ELR (cell line): ENCODE measurements around the gene GNA15.

Experiments used
- DNase-seq: peaks from one replicate; pipeline ENCODE4 v3.0.0-alpha.2; 2015; ENCODE audit warnings: low read depth

GNA15 gene

DNA sequence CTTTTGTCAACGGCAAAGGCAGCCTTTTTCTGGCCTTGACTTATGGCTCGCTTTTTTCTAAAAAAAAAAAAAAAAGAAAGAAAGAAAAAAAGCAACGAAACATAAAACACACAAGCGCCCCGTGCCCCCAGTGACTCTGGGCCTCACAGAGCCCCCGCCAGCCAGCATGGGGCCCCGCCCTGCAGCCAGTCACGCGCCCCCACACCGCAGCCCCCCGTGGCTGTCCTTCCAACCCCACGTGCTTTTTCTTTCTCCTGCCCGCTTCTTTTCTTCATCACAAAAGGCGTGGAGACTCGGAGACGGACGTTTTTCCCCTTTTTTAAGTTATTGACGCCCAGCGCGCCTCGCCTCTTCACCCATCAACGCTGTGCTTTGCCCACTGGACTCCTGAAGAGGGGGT is 14.4 kb upstream of the GNA15 start:
- DNase-seq: no peak

DNA sequence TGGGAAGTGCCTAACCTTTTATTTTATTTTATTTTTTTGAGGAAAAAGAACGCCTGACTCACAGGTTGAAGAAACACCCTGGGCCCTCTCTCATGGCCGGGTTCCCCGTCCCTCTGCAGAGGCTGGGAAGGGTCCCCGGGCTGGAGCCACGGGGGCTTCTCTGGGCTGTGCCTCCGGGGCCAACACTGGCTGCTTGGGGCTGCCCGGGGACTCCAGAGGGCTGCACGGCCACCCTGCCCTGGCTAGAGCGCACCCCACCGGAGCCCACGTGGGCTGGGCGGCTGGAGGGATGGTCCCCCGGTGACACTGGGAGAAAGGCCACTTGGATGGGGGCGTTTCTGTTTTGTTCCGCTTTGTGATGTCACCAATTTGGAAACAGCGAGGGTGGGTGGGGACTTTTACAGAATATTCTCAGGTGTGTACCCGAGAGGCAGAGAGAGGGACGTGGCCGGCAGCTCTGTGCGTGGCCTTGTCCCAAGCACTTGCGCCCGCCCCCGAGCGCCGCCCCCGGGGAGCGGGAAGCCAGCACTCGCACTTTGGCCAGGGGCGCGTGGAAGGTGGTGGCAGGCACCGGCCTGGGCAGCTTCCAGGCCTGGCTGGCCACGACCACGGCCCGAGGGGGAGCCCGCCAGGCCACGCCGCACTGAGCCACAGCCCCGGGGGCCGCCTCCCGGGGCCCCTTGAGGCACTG is 13.9 kb upstream of the GNA15 start:
- no peak for DNase-seq

DNA sequence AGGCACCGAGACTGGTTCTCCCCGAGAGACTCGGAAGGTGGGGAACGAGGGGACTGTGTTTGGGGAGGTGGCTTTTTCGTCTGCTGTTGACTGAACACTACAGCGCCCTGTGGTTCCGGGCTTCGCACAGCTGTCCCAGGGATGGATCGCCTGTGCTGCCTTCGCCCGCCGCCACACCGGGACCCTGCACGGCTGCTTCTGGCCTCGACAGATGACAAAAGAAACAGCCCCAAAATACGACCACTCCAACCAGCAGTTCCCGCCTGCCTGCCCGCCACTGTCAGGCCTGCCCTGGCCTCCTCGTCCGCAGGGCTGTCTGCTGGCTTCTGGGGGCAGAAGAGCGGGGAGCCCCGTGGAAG is 13.3 kb upstream of the GNA15 start:
- DNase-seq: no peak

DNA sequence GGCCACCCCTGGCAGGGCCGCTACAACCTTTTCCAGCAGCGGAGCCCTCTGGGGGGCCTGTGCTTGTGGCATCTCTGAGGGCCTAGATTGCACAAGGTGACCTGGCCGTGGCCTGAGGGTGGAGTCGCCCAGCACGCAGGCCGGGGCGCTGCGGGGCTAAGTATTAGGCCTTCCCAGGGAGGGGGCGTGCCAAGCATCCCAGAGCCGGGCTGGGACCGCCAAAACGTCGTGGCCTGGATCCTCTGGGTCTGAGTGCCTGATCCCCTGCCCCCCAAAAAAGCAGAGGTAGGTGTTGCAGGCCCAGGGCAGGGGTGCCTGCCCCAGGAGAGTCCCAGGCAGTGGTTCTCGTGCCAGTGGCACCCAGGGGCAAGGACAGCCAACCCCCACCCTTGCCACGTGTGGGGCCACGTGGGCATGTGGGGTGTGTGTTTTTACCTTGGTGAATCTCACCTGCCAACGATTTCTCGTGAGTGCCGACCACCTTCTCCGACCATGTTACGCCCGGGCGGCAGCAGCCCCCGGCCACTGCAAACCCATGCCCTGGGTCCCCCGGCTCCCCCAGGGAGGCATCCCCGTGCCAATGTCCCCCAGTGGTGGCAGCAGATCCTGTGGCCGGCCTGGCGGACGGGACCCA is 12.6 kb upstream of the GNA15 start:
- no peak for DNase-seq

DNA sequence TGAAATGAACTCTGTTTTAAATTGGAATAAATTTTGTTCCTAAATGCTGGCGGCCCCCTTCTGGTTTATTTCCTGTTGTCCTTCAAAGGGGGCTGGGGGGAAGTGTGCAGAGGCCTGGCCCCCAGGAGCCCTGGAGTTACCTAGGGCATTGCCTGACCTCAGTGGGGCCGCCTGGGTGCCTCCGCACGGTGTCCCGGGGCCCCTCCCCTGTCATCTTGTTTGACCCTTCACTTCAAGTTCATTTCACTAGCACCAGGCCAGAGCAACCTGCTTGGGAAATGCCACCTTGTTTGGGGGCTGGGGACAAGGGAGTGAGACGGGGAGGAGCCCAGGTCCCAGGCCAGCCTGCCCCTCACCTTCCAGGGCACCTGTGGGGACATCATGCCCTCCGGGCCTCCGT is 11.9 kb upstream of the GNA15 start:
- no peak for DNase-seq

DNA sequence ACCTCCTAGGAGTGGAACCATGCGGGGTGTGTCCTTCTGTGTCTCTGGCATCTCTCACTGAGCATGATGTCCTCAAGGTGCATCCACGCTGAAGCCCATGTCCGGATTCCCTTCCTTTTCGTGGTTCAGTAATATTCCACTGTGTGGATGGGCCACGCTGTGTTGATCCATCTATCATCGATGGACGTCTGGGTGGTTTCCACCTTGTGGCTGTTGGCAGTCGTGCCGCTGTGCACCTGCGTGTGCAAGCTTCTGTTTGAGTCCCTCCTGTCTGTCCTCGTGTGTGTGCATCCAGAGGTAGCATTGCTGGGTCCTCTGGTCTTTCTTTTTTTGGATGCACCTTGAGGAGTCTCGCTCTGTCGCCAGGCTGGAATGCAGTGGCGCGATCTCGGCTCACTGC is 11.2 kb upstream of the GNA15 start:
- no peak for DNase-seq

DNA sequence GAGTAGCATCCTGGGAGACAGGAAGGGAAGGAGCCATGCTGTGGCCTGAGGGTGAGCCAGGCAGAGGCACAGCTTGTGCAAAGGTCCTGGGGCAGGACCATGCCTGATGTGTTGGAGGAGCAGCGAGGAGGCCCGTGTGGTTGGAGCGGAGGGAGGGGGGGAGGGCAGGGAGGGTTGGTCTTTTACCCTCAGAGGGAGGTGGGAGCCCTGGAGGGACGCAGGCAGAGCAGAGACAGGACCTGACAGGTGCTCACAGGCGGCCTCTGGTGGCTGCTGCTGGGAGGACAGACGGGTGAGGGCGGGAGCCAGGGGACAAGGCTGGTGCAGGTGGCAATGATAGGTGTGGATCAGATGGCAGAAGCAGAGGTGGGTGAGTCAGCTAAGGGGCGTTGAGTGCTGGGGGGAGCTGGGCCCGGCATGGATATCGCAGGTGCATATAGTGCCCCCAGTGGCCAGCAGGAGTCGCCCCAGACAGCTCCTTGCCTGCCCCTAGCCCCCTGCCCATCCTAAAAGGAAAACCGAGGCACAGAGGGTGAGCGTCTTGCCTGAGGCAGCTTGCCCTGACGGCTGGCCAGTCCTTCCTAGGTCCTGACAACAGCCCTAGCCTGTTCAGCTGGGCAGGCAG is 9.8 kb upstream of the GNA15 start:
- DNase-seq: peak; percentile 57

DNA sequence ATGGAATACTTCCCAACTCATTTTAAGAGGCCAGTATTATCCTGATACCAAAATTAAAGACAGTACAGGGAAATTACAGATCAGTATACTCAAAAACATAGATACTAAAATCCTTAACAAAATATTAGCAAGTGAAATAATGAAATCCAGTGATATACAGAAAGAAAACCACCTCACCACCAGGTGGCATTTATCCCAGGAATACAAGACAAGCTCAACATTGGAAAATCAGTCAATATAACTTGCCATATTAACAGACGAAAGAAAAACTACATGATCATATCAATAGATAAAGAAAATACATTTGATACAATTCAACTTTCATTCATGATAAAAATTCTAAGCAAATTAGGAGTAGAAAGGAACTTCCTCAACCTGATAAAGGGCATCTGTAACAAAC is 6.7 kb upstream of the GNA15 start:
- DNase-seq: peak; percentile 81

DNA sequence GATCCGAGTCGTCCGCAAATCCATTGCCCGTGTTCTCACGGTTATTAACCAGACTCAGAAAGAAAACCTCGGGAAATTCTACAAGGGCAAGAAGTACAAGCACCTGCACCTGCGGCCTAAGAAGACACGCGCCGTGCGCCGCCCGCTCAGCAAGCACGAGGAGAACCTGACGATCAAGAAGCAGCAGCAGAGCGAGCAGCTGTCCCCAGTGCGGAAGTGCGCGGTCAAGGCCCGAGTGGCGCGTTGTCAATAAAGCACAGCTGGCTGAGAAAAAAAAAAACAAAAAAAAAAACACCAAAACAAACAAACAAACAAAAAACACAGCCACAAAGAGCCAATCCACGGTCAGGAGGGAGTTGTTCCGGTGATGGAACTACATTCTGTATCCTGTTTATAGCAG is 4.7 kb upstream of the GNA15 start:
- no peak for DNase-seq

DNA sequence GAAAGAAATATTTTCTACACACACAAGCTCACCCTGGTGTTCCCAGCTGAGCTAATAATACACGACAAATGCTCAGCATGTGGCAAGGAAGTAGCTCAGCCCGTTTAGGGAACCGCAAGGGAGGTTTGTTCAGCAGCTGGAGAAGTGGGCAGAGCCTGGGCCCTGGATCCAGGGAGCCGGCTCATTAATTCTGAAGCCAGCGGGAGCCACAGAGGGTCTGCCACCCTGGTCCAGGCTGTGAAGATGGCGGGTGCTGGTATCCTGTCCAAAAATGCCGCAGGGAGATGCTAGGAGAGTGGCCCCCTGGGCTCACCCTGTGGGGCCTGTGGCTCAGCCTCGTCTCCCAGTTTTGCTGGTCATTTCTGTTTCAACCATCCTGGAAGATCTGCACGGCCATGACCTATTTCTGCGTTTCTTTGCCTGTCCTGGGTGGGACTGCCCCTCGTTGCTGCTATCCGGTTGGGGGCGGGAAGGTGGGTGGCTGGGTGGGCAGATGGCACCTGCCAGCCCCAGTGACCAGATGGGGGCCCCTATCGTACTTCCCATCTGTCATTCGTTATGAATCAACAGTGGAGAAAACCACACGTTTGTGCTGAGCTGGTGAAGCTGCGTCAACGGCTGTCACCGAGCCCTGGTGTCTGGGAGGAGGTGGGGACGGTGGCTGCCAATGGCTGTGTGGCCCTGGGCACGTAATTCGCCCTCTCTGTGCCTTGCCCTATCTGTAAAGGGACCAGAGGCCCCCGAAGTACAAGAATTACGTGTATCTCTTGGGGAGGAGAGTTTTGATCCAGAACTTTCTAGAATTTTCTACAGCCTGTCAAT is 2.7 kb upstream of the GNA15 start:
- DNase-seq: peak; percentile 70

DNA sequence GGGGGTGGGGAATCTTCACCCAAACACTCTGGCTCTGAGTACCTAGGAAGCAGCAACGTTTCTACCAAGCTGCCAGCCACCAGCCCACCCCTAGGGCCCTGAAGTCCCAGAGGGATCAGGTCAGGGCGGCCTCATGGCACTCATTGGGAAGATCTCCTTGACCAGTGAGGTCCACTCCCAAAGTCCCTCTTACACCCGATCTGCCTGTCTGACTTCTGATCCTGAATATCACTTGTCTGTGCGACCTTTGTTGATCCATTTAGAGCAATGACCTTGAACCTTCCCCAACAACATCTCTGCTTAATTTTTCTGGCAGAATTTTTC is 2.1 kb upstream of the GNA15 start:
- DNase-seq: no peak

DNA sequence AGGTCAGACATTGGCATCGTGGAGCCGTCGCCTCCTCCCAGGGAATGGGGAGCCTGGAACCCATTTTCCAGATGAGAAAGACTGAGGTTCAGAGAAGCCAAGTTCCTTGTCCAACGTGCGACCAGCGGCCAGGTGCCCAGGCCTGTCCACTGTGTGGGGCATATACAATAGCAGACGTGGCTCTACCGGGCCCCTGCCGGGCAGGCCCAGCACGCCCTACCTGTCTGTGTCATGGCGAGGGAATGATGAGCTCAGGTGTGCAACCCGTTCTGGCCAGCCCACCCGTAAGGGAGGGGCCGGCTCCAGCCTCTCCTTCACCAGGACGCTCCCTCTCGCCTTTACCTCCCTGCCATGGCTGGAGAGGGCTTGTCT is 837 bp downstream of the GNA15 start:
- DNase-seq: no peak

DNA sequence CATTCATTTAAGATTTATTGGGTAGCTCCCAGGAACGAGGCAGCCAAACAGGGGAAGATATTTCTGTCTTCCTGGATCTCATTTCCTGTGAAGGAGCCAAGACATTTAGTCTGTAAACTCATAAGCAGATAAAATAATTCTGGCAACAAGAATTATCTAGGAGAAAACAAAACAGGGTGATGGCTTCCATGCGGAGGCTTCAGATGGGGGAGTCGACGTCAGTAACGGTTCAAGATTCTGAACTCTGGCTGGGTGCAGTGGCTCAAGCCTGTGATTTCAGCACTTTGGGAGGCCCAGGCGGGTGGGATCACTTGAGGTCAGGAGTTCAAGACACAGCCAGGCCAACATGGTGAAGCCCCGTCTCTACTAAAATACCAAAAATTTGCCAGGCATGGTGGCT is 1.3 kb downstream of the GNA15 start:
- DNase-seq: no peak

DNA sequence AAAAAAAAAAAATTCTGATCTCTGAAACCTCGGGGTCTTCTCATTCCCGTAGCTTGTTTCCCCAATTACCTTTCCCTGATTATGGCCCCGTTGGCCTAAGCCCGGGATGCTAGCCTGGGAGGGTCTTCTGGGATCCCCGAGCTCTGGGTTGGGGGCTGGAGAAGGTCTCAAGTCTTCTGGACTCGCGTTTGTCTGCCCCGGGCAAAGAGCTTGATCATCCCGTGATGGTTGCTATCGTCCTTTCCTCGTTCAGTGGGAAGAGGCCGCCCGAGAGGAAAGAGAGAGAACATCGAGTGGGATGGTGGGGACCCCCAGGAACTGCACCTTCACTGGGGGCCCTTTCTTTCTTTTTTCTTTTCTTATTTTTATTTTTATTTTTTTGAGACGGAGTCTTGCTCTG is 2.4 kb downstream of the GNA15 start:
- no peak for DNase-seq

DNA sequence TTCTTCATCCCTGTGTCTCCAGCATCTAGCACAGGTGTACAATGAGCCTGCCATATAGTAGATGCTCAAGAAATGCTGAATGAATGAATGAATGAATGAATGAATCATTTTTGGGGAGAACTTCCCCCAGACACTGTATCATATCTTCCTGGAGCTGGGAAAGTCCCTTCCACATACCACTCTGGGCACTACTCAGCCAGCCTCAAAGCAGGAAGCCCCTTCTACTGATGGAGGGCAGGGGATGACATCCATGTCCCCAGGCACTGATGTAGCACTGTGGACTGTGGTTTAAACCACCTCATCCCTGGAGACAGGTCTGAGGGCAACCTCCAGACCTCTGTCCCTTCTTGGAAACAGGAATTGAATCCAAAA is 4.8 kb downstream of the GNA15 start:
- peak; percentile 57 for DNase-seq

DNA sequence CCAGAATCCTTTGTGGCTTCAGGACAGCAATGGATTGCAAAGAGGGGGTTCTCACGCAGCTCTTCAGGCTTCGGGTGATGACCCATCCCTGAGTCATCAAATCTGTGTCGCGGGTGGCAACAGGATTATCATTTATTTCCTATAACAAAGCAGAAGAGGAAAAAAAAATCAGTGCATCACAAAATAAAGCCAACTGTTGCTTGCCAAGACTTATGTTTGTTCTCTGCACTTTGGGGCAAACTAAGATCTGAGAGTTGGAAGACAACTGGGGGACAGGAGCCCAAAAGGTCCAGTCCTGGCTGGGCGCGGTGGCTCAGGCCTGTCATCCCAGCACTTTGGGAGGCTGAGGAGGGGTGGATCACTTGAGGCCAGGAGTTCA is 6.4 kb downstream of the GNA15 start:
- DNase-seq: peak; percentile 97

DNA sequence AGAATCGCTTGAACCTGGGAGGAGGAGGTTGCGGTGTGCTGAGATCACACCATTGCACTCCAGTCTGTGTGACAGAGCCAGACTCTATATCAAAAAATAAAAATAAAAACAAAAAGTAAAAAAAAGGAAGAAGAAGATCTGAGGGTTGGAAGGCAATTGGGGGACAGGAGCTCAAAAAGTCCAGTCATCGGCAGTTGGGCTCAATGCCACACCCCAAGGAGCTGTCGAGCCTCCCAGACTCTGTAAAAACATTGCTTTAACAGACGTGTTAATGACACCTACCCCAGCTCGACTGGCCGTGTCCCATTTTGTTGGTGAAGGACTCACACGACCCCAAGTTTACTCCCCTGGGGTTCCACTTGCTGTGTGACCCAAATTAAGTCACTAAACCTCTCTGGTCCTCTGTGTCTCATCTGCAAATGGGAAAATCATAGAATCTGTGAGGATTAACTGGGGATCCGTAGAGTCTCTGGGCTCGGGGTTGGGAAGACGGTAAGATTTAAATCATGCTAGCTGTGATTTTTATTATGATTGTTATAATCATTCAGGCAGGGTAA is 7.0 kb downstream of the GNA15 start:
- DNase-seq: no peak

DNA sequence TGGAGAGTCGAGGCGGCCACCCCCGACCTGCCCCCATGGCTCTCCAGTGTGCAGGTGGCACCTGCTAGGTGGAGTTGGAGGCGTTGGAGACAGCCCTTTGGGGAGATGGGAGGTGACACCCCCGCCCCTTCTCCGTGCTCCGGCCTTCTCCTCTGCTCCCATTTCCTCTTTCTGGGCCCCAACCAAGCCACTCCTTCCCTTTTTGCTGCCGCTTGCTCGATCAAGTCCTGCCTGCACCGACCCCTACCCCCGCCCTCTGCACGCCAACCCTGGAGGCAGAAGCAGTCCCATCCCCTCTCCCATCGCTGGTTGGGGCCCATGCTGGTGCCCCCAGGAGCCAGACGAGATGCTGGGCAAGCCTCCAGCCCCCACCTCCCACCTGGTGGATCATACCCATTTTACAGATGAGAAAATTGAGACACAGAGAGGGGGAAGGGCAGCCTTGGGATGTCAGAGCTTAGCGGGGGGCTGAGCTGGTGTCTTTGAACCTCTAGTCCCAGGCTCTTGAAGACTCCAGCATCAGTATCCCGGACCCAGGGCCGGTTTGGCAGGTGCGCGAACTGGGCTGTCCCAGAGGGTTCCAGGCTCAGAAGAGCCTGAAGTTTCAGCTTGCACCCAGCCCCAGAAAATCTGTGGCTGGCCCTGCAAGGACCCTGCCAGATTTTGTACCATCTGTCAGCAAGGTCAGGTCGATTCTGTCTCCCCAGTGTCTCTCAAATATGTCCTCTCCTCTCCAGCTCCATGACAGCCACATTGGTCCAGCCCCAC is 10.3 kb downstream of the GNA15 start:
- DNase-seq: no peak

DNA sequence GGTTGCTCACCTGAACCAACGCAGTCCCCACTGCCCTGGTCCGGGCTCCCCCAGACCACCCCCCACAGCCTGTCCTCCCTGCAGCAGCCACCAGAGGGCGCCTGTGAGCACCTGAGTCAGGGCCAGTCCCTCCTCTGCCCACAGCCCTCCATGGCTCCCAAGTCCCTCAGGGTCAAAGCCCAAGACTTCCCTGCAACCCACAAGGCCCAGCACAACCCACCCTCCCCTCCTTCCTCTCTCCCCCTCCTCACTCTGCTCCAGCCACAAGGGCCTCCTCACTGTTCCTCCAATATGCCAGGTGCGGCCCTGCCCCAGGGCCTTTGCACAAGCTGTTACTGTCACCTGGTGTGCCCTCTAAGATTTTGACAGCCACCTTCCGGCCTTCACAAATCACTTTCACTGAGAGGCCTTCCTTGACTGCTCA is 10.9 kb downstream of the GNA15 start:
- DNase-seq: peak; percentile 35

DNA sequence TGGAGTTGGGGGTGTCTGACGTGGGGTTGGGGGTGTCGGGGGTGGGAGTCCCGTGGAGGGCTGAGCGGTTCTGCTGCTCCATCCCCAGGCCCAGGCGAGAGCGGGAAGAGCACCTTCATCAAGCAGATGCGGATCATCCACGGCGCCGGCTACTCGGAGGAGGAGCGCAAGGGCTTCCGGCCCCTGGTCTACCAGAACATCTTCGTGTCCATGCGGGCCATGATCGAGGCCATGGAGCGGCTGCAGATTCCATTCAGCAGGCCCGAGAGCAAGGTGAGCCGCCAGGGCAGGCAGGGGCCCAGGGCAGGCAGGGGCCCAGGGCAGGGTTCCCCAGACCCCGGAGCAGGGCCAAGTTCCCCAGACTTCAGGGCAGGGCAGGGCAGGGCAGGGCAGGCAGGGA is 12.7 kb downstream of the GNA15 start:
- no peak for DNase-seq

DNA sequence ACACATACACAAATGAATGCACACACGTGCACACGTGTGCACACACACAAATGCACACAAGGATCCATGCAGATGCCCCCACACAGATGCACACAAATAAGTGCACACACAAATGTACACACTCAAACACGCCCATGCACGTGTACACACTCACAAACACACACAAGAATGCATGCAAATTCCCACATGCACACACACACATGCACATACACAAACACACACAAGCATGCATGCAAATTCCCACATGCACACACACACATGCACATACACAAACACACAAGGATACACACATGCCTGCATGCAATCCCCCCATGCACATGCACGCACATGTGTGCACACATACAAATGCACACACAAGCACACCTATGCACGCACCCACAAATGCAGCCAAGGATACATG is 13.3 kb downstream of the GNA15 start:
- no peak for DNase-seq
